ENCODE measurements around the gene TATDN2. TPM values are rescaled to one million over a fixed set of nuclear protein-coding genes. Genes with fewer than 3 reads are reported as not detected.

The TATDN2 gene
- total RNA-seq, 4 donors from 2014 or later = 22.1 to 33.7 (median 26.3) TPM

DNA sequence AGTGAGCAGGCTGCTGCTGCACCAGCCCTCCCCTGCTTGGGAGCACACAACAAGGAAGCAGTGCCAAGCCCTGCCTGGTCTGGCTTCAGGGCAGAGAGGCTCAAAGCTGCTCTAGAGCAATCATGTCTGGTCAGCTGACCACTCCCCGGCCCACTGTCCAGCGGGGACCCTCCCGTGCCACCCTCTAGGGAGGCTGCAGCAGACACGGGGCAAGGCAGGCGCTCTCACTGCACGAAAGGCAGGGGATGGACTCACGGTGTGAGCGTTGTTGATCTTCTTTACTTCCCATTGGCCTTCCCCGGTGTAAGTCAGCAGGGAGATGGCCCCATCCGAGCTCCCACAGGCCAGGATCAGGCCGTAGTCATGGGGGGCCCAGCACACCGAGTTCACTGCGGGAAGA lies 63.5 kb downstream of the TATDN2 start:
- TF ChIP-seq POLR2AphosphoS5 (IDR thresholded peaks at IDR 0.05) (no peak), POLR2A (IDR thresholded peaks at IDR 0.05) (no peak), EP300 (IDR thresholded peaks at IDR 0.05) (no peak)
- TF ChIP-seq, protein P1, sequence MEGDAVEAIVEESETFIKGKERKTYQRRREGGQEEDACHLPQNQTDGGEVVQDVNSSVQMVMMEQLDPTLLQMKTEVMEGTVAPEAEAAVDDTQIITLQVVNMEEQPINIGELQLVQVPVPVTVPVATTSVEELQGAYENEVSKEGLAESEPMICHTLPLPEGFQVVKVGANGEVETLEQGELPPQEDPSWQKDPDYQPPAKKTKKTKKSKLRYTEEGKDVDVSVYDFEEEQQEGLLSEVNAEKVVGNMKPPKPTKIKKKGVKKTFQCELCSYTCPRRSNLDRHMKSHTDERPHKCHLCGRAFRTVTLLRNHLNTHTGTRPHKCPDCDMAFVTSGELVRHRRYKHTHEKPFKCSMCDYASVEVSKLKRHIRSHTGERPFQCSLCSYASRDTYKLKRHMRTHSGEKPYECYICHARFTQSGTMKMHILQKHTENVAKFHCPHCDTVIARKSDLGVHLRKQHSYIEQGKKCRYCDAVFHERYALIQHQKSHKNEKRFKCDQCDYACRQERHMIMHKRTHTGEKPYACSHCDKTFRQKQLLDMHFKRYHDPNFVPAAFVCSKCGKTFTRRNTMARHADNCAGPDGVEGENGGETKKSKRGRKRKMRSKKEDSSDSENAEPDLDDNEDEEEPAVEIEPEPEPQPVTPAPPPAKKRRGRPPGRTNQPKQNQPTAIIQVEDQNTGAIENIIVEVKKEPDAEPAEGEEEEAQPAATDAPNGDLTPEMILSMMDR (IDR thresholded peaks at IDR 0.05) = no peak
- WGBS = no CpG with 5 or more reads among the region's 13 CpGs
- peaks cover 94% of the 10 kb centered on the region for H3K36me3 ChIP-seq
- DNase-seq (ENCODE audit: low spot score in 2 of 2) = peak in 1 of 2 donors; percentile 54
- H3K9me3 ChIP-seq = no peaks in the 10 kb centered on the region
- no peak overlapping the region for H3K4me3 ChIP-seq
- H3K27ac ChIP-seq = no peak overlapping the region
- no peaks in the 10 kb centered on the region for H3K27me3 ChIP-seq
- peaks cover 5% of the 10 kb centered on the region for H3K4me1 ChIP-seq

GRCh38 chr3:10312391-10312790 lies 64.1 kb downstream of the TATDN2 start:
- no peaks in the 10 kb centered on the region for H3K9me3 ChIP-seq
- TF ChIP-seq, protein P1 (IDR thresholded peaks at IDR 0.05) = no peak
- TF ChIP-seq POLR2AphosphoS5 (IDR thresholded peaks at IDR 0.05) (no peak), EP300 (IDR thresholded peaks at IDR 0.05) (no peak), POLR2A (IDR thresholded peaks at IDR 0.05) (no peak)
- H3K4me3 ChIP-seq = no peak overlapping the region
- no peaks in the 10 kb centered on the region for H3K27me3 ChIP-seq
- peak in 1 of 2 donors; percentile 26 for DNase-seq (ENCODE audit: low spot score in 2 of 2)
- 86% methylated on average over 9 of the region's 10 CpGs for WGBS
- H3K27ac ChIP-seq = no peak overlapping the region
- H3K4me1 ChIP-seq = peaks cover 5% of the 10 kb centered on the region
- peaks cover 93% of the 10 kb centered on the region for H3K36me3 ChIP-seq

DNA sequence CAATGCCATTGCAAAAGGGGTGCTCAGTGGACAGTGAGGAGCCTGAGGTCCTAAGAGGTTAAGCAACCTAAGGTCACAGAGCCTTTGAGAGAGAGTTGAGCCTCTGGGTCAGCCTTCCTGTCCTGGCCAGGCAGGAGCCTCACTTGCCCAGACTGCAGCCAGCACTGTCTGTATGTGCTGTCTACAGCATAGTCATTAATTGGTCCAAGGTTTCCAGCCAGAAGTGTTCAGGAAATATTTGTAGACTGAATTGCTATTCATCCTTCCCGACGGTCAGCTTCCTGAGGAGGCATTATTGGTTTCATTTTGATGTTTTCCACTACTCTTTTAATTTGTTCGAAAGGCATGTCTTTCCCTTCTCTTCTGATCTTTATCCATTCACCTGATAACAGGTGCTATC lies 64.6 kb downstream of the TATDN2 start:
- peaks cover 93% of the 10 kb centered on the region for H3K36me3 ChIP-seq
- no peaks in the 10 kb centered on the region for H3K27me3 ChIP-seq
- TF ChIP-seq POLR2AphosphoS5 (IDR thresholded peaks at IDR 0.05) (no peak), EP300 (IDR thresholded peaks at IDR 0.05) (no peak), POLR2A (IDR thresholded peaks at IDR 0.05) (no peak)
- TF ChIP-seq, protein P1 (IDR thresholded peaks at IDR 0.05) = no peak
- DNase-seq (ENCODE audit: low spot score in 2 of 2) = no peak
- no peak overlapping the region for H3K4me3 ChIP-seq
- WGBS = 65% methylated on average over 3 of the region's 3 CpGs
- H3K4me1 ChIP-seq = peaks cover 8% of the 10 kb centered on the region
- H3K9me3 ChIP-seq = no peaks in the 10 kb centered on the region
- H3K27ac ChIP-seq = no peak overlapping the region

DNA sequence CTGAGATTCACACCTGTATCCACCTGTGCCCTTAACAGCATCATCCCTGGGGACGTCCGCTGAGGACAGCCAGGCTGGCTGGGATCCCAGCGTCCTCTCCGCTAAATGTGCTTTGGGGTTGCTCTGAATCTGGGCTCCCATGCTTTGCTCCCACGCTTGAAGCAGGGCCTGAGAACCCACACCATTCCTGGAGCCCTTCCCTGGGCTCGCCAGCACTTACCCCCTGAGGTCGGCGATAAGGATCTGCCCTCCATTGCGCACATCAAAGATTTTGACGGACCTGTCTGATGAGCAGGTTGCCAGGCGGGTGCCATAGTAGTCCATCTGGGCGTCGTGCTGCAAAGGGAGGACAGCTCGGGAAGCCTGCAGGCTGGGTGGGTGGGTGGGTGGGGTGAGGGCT lies 66.8 kb downstream of the TATDN2 start:
- H3K9me3 ChIP-seq = no peaks in the 10 kb centered on the region
- 92% methylated on average over 13 of the region's 14 CpGs for WGBS

GRCh38 chr3:10315771-10316344 lies 67.6 kb downstream of the TATDN2 start:
- Histone ChIP-seq H3K4me1 (peaks cover 33% of the 10 kb centered on the region), H3K9me3 (no peaks in the 10 kb centered on the region), H3K36me3 (peaks cover 76% of the 10 kb centered on the region), H3K27me3 (no peaks in the 10 kb centered on the region), H3K4me3 (no peak overlapping the region), H3K27ac (no peak overlapping the region)
- DNase-seq (ENCODE audit: low spot score in 2 of 2) = peak in 1 of 2 donors; percentile 38
- TF ChIP-seq, protein P1 (IDR thresholded peaks at IDR 0.05) = no peak
- TF ChIP-seq EP300 (IDR thresholded peaks at IDR 0.05) = no peak
- TF ChIP-seq POLR2A (IDR thresholded peaks at IDR 0.05) = no peak
- no peak for TF ChIP-seq POLR2AphosphoS5 (IDR thresholded peaks at IDR 0.05)
- 91% methylated on average over 4 of the region's 4 CpGs for WGBS

More for the DNA sequence above, 66.8 kb downstream of the TATDN2 start:
- Histone ChIP-seq H3K36me3 (peaks cover 84% of the 10 kb centered on the region), H3K27ac (no peak overlapping the region), H3K4me3 (no peak overlapping the region), H3K27me3 (no peaks in the 10 kb centered on the region), H3K4me1 (peaks cover 29% of the 10 kb centered on the region)
- TF ChIP-seq POLR2AphosphoS5 (IDR thresholded peaks at IDR 0.05) = no peak
- TF ChIP-seq EP300 (IDR thresholded peaks at IDR 0.05) = no peak
- TF ChIP-seq POLR2A (IDR thresholded peaks at IDR 0.05) = no peak
- TF ChIP-seq, protein P1 (IDR thresholded peaks at IDR 0.05) = no peak
- peak in 1 of 2 donors; percentile 22 for DNase-seq (ENCODE audit: low spot score in 2 of 2)
